K562 (cell line): ENCODE data around the gene LMCD1. TPM values are rescaled to one million over a fixed set of nuclear protein-coding genes. Genes with fewer than 3 reads are reported as not detected.

Experiments
- ATAC-seq: fragments of 200-7000 bp; cut with Tn5 transposase; 3 replicates; pipeline ENCODE4 v1.9.1; 2020; ENCODE audit warnings: moderate library complexity
- BruUV-seq: library from RNA; stranded (reverse); fragments of 400-500 nt; replicated peaks from 2 replicates; lab custom pipeline; 2021; lab: Mats Ljungman, UMichigan
- CTCF ChIA-PET: fragments of 300-600 bp; formaldehyde crosslinking; extraction: SDS; loops from one replicate; lab custom pipeline; 2021; ENCODE audit warnings: low intra/inter-chr PET ratio; lab: Yijun Ruan, JAX
- POLR2A ChIA-PET: fragments of 300-600, 350-650 bp; sonication (Branson Sonifier 250); formaldehyde crosslinking; extraction: SDS; loops from one replicate; lab custom pipeline; 2021; ENCODE audit warnings: antibody characterized with exemption, inconsistent platforms; lab: Yijun Ruan, JAX
- DNase-seq, 4 experiments: peaks; one replicate each; pipeline versions ENCODE4 v3.0.0 to v3.0.0-alpha.2; 2011 to 2018; ENCODE audit warnings: low spot score in 3 of 4, mixed read lengths in 3 of 4; ENCODE audit errors: extremely low read depth in 1 of 4
- FAIRE-seq: peaks from 2 replicates; lab custom pipeline; 2011; peaks lifted over from hg19 to GRCh38; lab: Jason Lieb, UNC
- H2AFZ ChIP-seq: 2 replicates; pipeline ENCODE4 v1.6.0; 2011; ENCODE audit warnings: low read depth, low read length, control low read depth, inconsistent platforms
- H3K27ac ChIP-seq: fragments of 200-600 bp; 3 replicates; pipeline ENCODE4 v1.8.0; 2011; ENCODE audit warnings: low read depth, mild to moderate bottlenecking, control low read depth, inconsistent platforms, low read length, moderate library complexity, mixed read lengths; ENCODE audit errors: extremely low read depth
- H3K27me3 ChIP-seq, 2 experiments: fragments of 300-600 bp in 1 of 2; 2 replicates in 1 of 2; 3 replicates in 1 of 2; pipeline versions ENCODE4 v1.6.0 to v1.8.0; 2011; ENCODE audit warnings: inconsistent platforms in 2 of 2, low read length in 2 of 2, mild to moderate bottlenecking in 1 of 2, mixed read lengths in 1 of 2, moderate library complexity in 1 of 2; ENCODE audit not compliant: control insufficient read depth in 2 of 2, insufficient read depth in 2 of 2
- H3K36me3 ChIP-seq: fragments of 300-600 bp; 3 replicates; pipeline ENCODE4 v1.8.0; 2011; ENCODE audit warnings: mild to moderate bottlenecking, low read length, inconsistent platforms; ENCODE audit not compliant: control insufficient read depth, insufficient read depth
- H3K4me1 ChIP-seq, 2 experiments: fragments of 200-600 bp in 1 of 2; replicated peaks in 1 of 2; 2 replicates in 1 of 2; 3 replicates in 1 of 2; pipeline versions ENCODE4 v1.5.1 to v1.8.0; 2011; ENCODE audit warnings: inconsistent platforms in 2 of 2, low read length in 2 of 2, mild to moderate bottlenecking in 1 of 2, mixed read lengths in 1 of 2, moderate library complexity in 1 of 2; ENCODE audit not compliant: control insufficient read depth in 2 of 2, insufficient read depth in 2 of 2
- H3K4me2 ChIP-seq: 2 replicates; pipeline ENCODE4 v1.6.1; 2011; ENCODE audit warnings: low read length, control low read depth, inconsistent platforms, mixed read lengths; ENCODE audit not compliant: insufficient read depth
- H3K4me3 ChIP-seq: fragments of 200-600 bp; sonication (generic), shearing (Covaris generic); 2 replicates; pipeline ENCODE4 v1.5.1; 2016; ENCODE audit warnings: control low read depth, inconsistent platforms
- H3K79me2 ChIP-seq: fragments of 200-600 bp; 3 replicates; pipeline ENCODE4 v1.8.0; 2011; ENCODE audit warnings: low read length, inconsistent platforms; ENCODE audit not compliant: control insufficient read depth, insufficient read depth
- H3K9ac ChIP-seq, 2 experiments: 2 replicates each; pipeline versions ENCODE4 v1.6.0 to v1.6.1; 2011; ENCODE audit warnings: low read depth in 2 of 2, low read length in 2 of 2, control low read depth in 1 of 2, inconsistent platforms in 1 of 2, mild to moderate bottlenecking in 1 of 2, mixed read lengths in 1 of 2; ENCODE audit not compliant: insufficient read depth in 1 of 2
- H3K9me1 ChIP-seq: one replicate; pipeline ENCODE4 v1.6.0; 2011; ENCODE audit warnings: inconsistent platforms, mild to moderate bottlenecking, low read length, moderate library complexity; ENCODE audit not compliant: control insufficient read depth, insufficient read depth
- H3K9me3 ChIP-seq: replicated peaks from 2 replicates; pipeline ENCODE4 v1.5.1; 2011; ENCODE audit warnings: low read depth, low read length, inconsistent platforms; ENCODE audit not compliant: control insufficient read depth, insufficient read depth
- H4K20me1 ChIP-seq: replicated peaks from 2 replicates; pipeline ENCODE4 v1.6.1; 2011; ENCODE audit warnings: low read length, inconsistent platforms, mixed read lengths; ENCODE audit not compliant: control insufficient read depth, insufficient read depth
- AFF1 ChIP-seq, 2 experiments: fragments of 450-650 bp; IDR thresholded peaks; 2 replicates each; pipeline ENCODE4 v1.6.1; 2018; ENCODE audit warnings: mild to moderate bottlenecking in 2 of 2, low read depth in 1 of 2; ENCODE audit not compliant: partially characterized antibody in 2 of 2
- BCLAF1 ChIP-seq, 2 experiments: fragments of 450-650 bp in 1 of 2; IDR thresholded peaks; 2 replicates each; pipeline ENCODE4 v1.6.1; 2011 to 2017; ENCODE audit warnings: low read depth in 2 of 2, antibody characterized with exemption in 1 of 2, borderline replicate concordance in 1 of 2, low read length in 1 of 2, mild to moderate bottlenecking in 1 of 2, mixed read lengths in 1 of 2; ENCODE audit not compliant: control insufficient read depth in 1 of 2
- HNRNPL ChIP-seq: fragments of 200-400 bp; formaldehyde crosslinking; IDR thresholded peaks from 2 replicates; pipeline ENCODE4 v1.6.1; 2017; ENCODE audit warnings: low read depth, mild to moderate bottlenecking, low read length
- LEF1 ChIP-seq: fragments of 450-650 bp; IDR thresholded peaks from 2 replicates; pipeline ENCODE4 v1.6.1; 2016; ENCODE audit warnings: mild to moderate bottlenecking
- MCM5 ChIP-seq: fragments of 450-650 bp; IDR thresholded peaks from 2 replicates; pipeline ENCODE4 v1.6.1; 2016; ENCODE audit warnings: low read depth
- MLX ChIP-seq, 2 experiments: fragments of 450-650 bp in 1 of 2; sonication (generic) in 1 of 2; formaldehyde crosslinking; conservative IDR thresholded peaks; 2 replicates each; pipeline versions ENCODE4 v1.4.0 to v1.8.1; 2020 to 2022; ENCODE audit warnings: mild to moderate bottlenecking in 1 of 2, missing genetic modification reagents in 1 of 2
- MTA3 ChIP-seq: fragments of 450-650 bp; formaldehyde crosslinking; IDR thresholded peaks from 2 replicates; pipeline ENCODE4 v1.6.1; 2017; ENCODE audit warnings: mild to moderate bottlenecking, borderline replicate concordance
- PHB2 ChIP-seq: fragments of 450-650 bp; IDR thresholded peaks from 2 replicates; pipeline ENCODE4 v1.6.1; 2017; ENCODE audit warnings: low read depth
- RNF2 ChIP-seq: sonication (generic); IDR thresholded peaks from 2 replicates; pipeline ENCODE4 v1.6.1; 2016
- SFPQ ChIP-seq: fragments of 200-400 bp; formaldehyde crosslinking; IDR thresholded peaks from 2 replicates; pipeline ENCODE4 v1.6.1; 2017; ENCODE audit warnings: mild to moderate bottlenecking, low read depth, low read length, moderate library complexity
- TRIM28 ChIP-seq: fragments of 450-650 bp; IDR thresholded peaks from 2 replicates; pipeline ENCODE4 v1.6.1; 2017
- ZNF431 ChIP-seq: sonication (generic); formaldehyde crosslinking; IDR thresholded peaks from 2 replicates; pipeline ENCODE4 v1.8.0; 2022; ENCODE audit warnings: mild to moderate bottlenecking, missing genetic modification reagents
- WGBS: fragments of 100-300 bp; shearing (Covaris generic); methylation state at CpG from one replicate; pipeline ENCODE4 v1.1.6; 2016; ENCODE audit warnings: low coverage, mixed read lengths; ENCODE audit not compliant: insufficient coverage; ENCODE audit errors: missing lambda C conversion rate; 5-methylcytosine and 5-hydroxymethylcytosine counted together
- in situ Hi-C: fragments of 300-500 bp; cut with MboI; formaldehyde crosslinking; loops from 4 replicates; pipeline ENCODE4 v1.15.0; 2018; ENCODE audit warnings: inconsistent platforms, mixed read lengths
- intact Hi-C: fragments of 100-400 bp; cut with micrococcal nuclease; formaldehyde crosslinking; loops from 2 replicates; pipeline ENCODE4 v1.14.2; 2022
- polyA plus RNA-seq, 8 experiments: library from polyadenylated mRNA; depleted of rRNA in 4 of 8; stranded (reverse) in 5 of 8; unstranded in 3 of 8; fragments of >200 nt; fragmentation: Nextera tagmentation in 2 of 8; fragmentation: Illumina TruSeq in 1 of 8; extraction: Ambion mirVana in 2 of 8; extraction: Trizol in 1 of 8; gene quantifications; 2 replicates each; pipeline versions ENCODE4 v1.2.1 to v1.2.3, GENCODE V29; 2011 to 2014; ENCODE audit warnings: inconsistent platforms in 1 of 8, missing spikeins in 1 of 8
- total RNA-seq, 7 experiments: library from RNA; depleted of rRNA in 6 of 7; stranded (reverse); fragments of >200 nt in 6 of 7; fragmentation: Illumina TruSeq in 2 of 7; extraction: Trizol in 2 of 7; gene quantifications; 2 replicates each; pipeline versions ENCODE4 v1.2.1 to v1.2.3, GENCODE V29; 2011 to 2021; ENCODE audit warnings: low replicate concordance in 1 of 7

LMCD1 gene
- total and polyA plus RNA-seq, 9 of the 15 experiments (the other 6 are each of a cell fraction or from before 2014, with no cell fraction given) = 0.60 TPM; not detected in 8

- Histone ChIP-seq H3K36me3 (no peaks in the 10 kb centered on the region), H3K9ac (no peak overlapping the region), H3K4me2 (no peak overlapping the region), H2AFZ (no peak overlapping the region), H4K20me1 (no peaks in the 10 kb centered on the region), H3K4me1 (no peaks in the 10 kb centered on the region), H3K79me2 (no peaks in the 10 kb centered on the region), H3K27me3 (peaks cover 0 to 15% of the 10 kb centered on the region in 2 experiments; a peak in 2 of 5 replicates), H3K4me3 (no peak overlapping the region), H3K9me1 (no peaks in the 10 kb centered on the region), H3K27ac (no peak overlapping the region), H3K9me3 (no peaks in the 10 kb centered on the region)
- no TSS peak for BruUV-seq
- FAIRE-seq (no peak), DNase-seq (no peak), ATAC-seq (no peak)
- CTCF ChIA-PET = no interaction called here
- POLR2A ChIA-PET = interaction anchor here (0.7 kb wide), 1 partner anchor 72 kb away, joined by 3 read pairs; no protein-coding TSS in a partner anchor
- intact Hi-C loops = no loop called here
- WGBS = under 1% methylated on average over 7 of the region's 7 CpGs
- in situ Hi-C loops = no loop called here
- no peak for TF ChIP-seq SFPQ
- TF ChIP-seq RNF2 = no peak
- TF ChIP-seq LEF1 = no peak
- no peak for TF ChIP-seq AFF1 (IDR thresholded peaks at IDR 0.05; ENCODE audit: low read depth in 1 of 2, partially characterized antibody in 2 of 2)
- no peak for TF ChIP-seq MTA3
- TF ChIP-seq HNRNPL = no peak
- TF ChIP-seq PHB2 = no peak
- no peak for TF ChIP-seq BCLAF1 (IDR thresholded peaks at IDR 0.05; ENCODE audit: borderline replicate concordance in 1 of 2, control insufficient read depth in 1 of 2, low read depth in 2 of 2, low read length in 1 of 2)
- no peak for TF ChIP-seq MCM5
- no peak for TF ChIP-seq ZNF431 (CRISPR knock-in tag)
- TF ChIP-seq TRIM28 = no peak
- TF ChIP-seq MLX (CRISPR knock-in tag; conservative IDR thresholded peaks at IDR 0.05) = no peak
These were observed 30.7 kb downstream of the LMCD1 start for GRCh38 chr3:8532251-8532871.
